ENCODE results near the gene EGFL8.
"Not testable (repeated sequence)": the region's sequence is repeated elsewhere in the genome, so short reads cannot be mapped to it uniquely, and the experiment has no call there.

Gene EGFL8

DNA sequence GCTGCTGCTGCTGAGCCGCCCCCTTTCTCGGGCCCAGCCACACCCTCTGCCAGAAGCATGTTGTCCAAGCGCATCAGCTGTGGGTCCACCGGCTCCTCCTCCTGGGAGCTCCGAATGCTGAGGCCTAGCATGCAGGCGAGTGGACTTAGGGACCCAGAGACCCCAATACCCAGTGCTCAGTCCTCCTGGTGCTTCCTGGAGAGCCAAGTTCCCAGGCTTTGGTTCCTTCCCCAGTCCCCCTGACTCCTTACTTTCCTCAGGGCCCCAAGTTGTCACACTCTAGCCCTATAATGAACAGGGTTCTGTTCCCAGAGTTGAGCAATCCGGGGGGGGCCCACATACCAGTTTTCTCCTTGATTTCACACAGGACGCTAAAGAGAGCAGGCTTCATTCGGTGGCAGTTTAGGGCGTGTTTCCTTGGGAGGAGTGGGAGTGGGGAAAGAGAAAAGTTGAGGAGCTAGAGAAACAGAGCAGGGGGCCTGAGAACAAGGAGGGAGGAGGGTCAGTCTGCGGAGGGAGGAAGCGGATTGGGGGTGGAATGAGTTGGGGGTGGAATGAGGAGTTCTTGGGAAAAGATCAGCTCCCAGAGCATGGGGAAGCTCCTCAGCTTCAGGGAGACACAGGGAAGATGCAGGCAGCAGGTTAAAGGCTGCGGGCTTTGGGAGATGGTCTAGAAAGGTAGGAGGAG is 24.1 kb downstream of the EGFL8 start:
- peaks cover 23% of the 10 kb centered on the region for H3K36me3 ChIP-seq (ENCODE audit: insufficient read depth, low read length)
- peaks cover 37% of the 10 kb centered on the region for H3K4me1 ChIP-seq (ENCODE audit: insufficient read depth, low read length)
- no peaks in the 10 kb centered on the region for H3K9me3 ChIP-seq (ENCODE audit: low read length)
- H3K27ac ChIP-seq (ENCODE audit: low read depth, low read length), result peak overlapping the region; percentile 99
- H3K27me3 ChIP-seq (ENCODE audit: control insufficient read depth in 1 of 2, insufficient read depth in 2 of 2, low read length in 2 of 2), result no peaks in the 10 kb centered on the region
- H3K4me3 ChIP-seq (ENCODE audit: low read depth in 1 of 2, low read length in 2 of 2), result peak overlapping the region; percentile 35 to 73
- H3K9ac ChIP-seq (ENCODE audit: low read length), result peak overlapping the region; percentile 98

DNA sequence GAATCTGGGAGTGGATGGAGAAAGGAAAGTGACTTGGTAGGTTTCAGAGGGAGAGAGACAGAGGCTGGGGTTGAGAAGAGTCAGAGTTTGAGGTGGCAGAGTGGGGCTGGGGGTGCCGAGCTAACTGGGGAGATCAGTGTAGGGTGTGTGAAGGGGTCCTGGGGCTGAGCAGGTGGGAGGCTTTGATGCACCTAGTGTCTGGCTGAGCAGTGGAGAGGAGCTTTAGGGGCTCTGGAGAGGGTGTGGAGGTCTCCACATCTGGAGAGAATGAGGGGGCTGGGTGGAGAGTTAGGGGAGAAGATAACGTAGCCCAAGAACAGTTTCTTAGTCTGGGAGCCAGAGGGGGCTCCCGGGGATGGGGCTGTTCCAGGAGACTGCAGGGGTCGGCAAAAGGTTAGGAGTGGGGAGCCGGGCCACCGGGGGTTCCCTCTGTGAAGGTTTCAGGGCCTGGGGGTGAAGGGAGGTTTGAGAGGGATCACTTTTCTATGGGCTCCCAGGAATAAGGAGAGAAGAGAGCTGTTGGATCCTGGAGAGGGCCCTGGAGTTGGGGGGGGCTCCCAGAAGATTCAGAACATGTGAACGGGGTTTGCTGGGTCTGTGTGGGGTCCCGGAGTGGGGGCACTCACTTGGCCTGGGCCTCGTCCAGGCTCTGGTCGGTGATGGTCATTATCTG is 24.8 kb downstream of the EGFL8 start:
- Histone ChIP-seq H3K9ac (ENCODE audit: low read length) (peak overlapping the region; percentile 98), H3K4me3 (ENCODE audit: low read depth in 1 of 2, low read length in 2 of 2) (peak overlapping the region; percentile 35 to 73), H3K36me3 (ENCODE audit: insufficient read depth, low read length) (peaks cover 20% of the 10 kb centered on the region), H3K9me3 (ENCODE audit: low read length) (no peaks in the 10 kb centered on the region), H3K27me3 (ENCODE audit: control insufficient read depth in 1 of 2, insufficient read depth in 2 of 2, low read length in 2 of 2) (no peaks in the 10 kb centered on the region), H3K4me1 (ENCODE audit: insufficient read depth, low read length) (peaks cover 40% of the 10 kb centered on the region), H3K27ac (ENCODE audit: low read depth, low read length) (peak overlapping the region; percentile 99)

DNA sequence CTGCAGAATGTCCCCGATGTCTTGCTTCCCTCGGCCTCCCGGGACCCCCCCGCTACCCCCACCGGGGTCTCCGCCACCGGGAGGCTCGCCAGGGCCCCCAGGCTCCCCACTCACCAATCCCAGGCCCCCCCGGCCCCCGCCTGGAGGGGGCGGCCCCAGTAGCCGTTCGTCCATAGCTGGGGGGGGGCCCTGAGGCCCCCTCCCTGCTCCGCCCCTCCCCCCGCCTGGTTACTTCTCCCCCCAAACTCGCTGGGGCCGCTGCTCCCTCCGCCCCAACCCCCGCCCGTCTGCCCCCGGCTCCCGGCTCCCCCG is 25.3 kb downstream of the EGFL8 start:
- H3K27me3 ChIP-seq (ENCODE audit: control insufficient read depth in 1 of 2, insufficient read depth in 2 of 2, low read length in 2 of 2), result no peaks in the 10 kb centered on the region
- peak overlapping the region; percentile 35 to 73 for H3K4me3 ChIP-seq (ENCODE audit: low read depth in 1 of 2, low read length in 2 of 2)
- H3K27ac ChIP-seq (ENCODE audit: low read depth, low read length), result peak overlapping the region; percentile 99
- H3K9me3 ChIP-seq (ENCODE audit: low read length), result no peaks in the 10 kb centered on the region
- peak overlapping the region; percentile 98 for H3K9ac ChIP-seq (ENCODE audit: low read length)
- peaks cover 44% of the 10 kb centered on the region for H3K4me1 ChIP-seq (ENCODE audit: insufficient read depth, low read length)
- peaks cover 20% of the 10 kb centered on the region for H3K36me3 ChIP-seq (ENCODE audit: insufficient read depth, low read length)

DNA sequence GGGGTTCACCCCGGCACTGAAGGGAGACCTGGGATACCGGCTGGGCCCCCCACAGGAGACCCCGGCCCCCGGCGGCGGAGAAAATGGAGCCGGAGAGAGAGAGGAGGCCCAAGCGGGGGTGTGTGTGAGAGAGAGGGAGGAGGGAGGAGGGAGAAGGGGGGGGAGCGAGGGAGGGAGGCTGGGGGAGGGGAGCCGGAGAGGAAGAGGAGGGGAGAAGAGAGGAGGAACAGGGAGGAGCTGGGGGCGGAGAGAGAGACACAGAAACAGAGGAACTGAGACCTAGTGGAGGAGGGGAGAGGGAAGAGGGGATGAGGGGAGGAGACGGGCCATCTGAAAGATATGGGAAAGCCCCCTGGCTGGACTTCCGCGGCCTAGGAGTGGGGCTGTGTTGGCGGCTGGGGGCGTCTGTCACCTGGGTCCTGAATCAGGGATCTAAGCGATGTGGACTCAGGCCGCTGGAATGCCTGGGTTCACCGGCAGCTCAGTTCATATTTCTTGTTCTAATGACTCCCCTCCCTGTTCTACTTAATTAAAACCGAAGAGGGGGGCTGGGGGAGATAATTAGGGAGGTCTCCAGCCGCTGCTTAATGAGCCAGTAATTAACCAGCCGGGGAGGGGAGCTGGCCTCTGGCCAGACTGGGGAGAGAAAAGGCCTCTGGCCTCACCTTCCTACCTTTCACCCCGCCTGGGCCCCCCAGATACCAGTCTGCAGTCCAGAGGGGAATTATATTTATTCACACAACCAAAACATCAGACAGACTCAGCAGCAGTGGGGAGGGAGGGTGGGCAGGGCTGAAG is 25.9 kb downstream of the EGFL8 start, which contains the start of gene PBX2:
PBX2 (minus strand) TSS at position 149 of the 798 bp plus-strand sequence. CDS start 287 bp downstream, outside the sequence.
- H3K4me1 ChIP-seq (ENCODE audit: insufficient read depth, low read length), result peaks cover 50% of the 10 kb centered on the region
- peak within 1 kb of the TSS; percentile 35 to 73 for H3K4me3 ChIP-seq (ENCODE audit: low read depth in 1 of 2, low read length in 2 of 2)
- H3K27ac ChIP-seq (ENCODE audit: low read depth, low read length), result peak within 1 kb of the TSS; percentile 99
- H3K27me3 ChIP-seq (ENCODE audit: control insufficient read depth in 1 of 2, insufficient read depth in 2 of 2, low read length in 2 of 2), result no peaks in the 10 kb centered on the region
- peaks cover 20% of the 10 kb centered on the region for H3K36me3 ChIP-seq (ENCODE audit: insufficient read depth, low read length)
- H3K9me3 ChIP-seq (ENCODE audit: low read length), result no peaks in the 10 kb centered on the region
- H3K9ac ChIP-seq (ENCODE audit: low read length), result peak within 1 kb of the TSS; percentile 98

DNA sequence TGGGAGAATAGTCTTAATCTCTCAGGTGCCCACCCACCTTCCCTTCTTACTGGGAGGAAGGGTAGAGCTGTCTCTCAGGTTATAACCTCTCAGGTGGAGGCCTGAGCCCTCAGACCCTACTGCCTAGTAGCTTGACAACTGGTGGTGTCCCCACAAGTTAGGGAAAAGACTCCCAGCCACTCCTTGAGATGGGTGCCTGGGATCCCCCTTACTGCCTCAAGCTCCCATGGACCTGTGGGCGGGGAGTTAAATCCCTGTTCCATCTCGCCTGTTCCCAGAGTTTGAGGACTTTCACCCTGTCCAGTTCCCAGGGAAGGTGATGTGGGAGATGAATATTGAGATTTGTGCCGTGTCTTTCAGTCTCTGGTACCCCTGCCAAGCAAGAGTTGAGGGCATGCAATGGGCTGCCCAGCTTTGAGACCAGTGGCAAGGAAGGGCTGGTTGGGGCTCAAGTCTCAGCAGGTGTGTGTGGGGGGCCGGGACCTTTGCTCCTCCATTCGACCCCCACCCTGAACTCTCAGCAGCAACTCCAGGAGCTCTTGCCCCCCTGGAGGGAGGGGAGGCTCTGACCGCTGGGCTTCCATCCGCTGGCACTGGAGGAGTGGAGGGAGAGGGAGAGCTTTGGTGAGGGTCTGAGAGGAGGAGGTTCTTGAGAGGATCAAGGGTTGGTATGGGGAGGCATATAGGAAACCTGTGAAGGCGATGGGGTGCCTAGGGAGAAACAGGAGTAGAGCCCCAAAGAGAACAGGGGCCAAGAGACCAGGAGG is 26.7 kb downstream of the EGFL8 start:
- Histone ChIP-seq H3K27me3 (ENCODE audit: control insufficient read depth in 1 of 2, insufficient read depth in 2 of 2, low read length in 2 of 2) (no peaks in the 10 kb centered on the region), H3K27ac (ENCODE audit: low read depth, low read length) (peak overlapping the region; percentile 99), H3K4me1 (ENCODE audit: insufficient read depth, low read length) (peaks cover 47% of the 10 kb centered on the region), H3K9me3 (ENCODE audit: low read length) (no peaks in the 10 kb centered on the region), H3K9ac (ENCODE audit: low read length) (peak overlapping the region; percentile 4), H3K4me3 (ENCODE audit: low read depth in 1 of 2, low read length in 2 of 2) (peak overlapping the region; percentile 16 to 47), H3K36me3 (ENCODE audit: insufficient read depth, low read length) (peaks cover 20% of the 10 kb centered on the region)

DNA sequence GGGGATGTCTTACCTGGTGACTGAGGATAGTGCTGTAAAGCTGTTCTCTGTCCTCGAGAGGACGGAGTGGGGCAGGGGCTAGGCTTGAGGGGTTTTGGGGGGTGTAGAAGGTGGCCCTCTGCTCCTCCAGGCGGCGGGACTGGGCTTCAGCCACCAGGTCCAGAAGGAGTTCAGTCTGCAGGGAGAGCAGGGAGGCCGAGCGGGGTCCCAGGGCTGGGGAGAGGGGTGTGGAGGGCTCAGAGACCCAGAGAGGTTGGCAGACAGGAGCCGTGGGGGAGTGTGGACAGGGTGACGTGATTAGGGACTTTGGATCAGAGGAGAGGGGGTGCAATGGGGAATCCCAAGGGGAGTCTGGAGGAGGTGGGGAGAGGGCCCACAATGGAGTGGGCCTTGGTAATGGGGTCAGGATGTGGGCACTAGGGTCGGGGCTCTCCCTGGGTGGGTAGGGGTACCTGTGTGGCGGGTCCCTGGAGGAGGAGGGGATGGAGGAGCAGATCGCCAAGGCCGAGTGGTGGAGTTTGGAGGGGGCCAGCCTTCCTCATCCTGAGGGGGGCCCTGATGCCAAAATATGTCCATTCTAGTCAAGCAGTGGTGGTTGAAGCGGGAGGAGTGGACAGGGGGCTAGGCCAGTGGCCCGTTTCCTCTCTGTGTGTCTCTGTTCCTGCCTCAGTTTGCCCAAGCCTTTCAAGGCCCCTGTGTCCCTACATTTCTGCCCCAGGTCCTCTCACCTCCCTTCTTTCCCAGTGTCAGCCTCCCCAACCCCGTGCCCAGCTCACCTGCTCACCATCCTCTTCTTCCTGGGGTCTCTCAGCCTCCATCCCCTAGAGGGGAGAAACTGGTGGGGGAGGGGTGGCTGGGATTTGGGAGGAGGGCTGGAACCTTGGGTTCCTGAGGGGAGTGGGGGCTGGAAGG is 27.6 kb downstream of the EGFL8 start:
- Histone ChIP-seq H3K9ac (ENCODE audit: low read length) (peak overlapping the region; percentile 4), H3K9me3 (ENCODE audit: low read length) (no peaks in the 10 kb centered on the region), H3K4me1 (ENCODE audit: insufficient read depth, low read length) (peaks cover 44% of the 10 kb centered on the region), H3K4me3 (ENCODE audit: low read depth in 1 of 2, low read length in 2 of 2) (peak overlapping the region in 1 of 2 donors; percentile 47), H3K27me3 (ENCODE audit: control insufficient read depth in 1 of 2, insufficient read depth in 2 of 2, low read length in 2 of 2) (no peaks in the 10 kb centered on the region), H3K27ac (ENCODE audit: low read depth, low read length) (peak overlapping the region; percentile 27), H3K36me3 (ENCODE audit: insufficient read depth, low read length) (peaks cover 11% of the 10 kb centered on the region)

DNA sequence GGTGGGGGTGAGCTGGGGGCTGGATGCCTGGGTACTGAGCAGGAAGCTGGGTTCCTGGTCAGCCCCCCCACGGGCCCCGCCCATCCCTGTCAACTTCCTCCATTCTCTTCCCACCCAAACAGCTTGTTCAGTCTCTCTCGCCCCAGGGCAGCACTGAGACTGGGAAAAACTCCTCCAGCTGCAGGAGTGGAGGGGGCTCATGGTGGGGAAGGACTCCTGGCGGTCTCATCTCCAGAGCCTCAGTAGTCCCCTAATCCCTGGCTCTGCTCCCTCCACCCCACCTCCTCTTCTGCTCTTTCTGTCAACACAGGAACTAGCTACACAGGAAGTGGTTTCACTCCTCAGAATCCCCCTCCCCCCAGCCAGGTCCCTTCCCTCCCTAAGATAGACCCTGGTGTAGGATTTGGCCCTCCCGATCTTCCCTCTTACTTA is 28.2 kb downstream of the EGFL8 start, which contains the start of gene GPSM3:
GPSM3 (minus strand) TSS at position 36 of the 432 bp plus-strand sequence. CDS start 130 bp downstream, outside the sequence.
- Histone ChIP-seq H3K9me3 (ENCODE audit: low read length) (no peaks in the 10 kb centered on the region), H3K4me3 (ENCODE audit: low read depth in 1 of 2, low read length in 2 of 2) (peak within 1 kb of the TSS in 1 of 2 donors; percentile 47), H3K36me3 (ENCODE audit: insufficient read depth, low read length) (peaks cover 4% of the 10 kb centered on the region), H3K9ac (ENCODE audit: low read length) (peak within 1 kb of the TSS; percentile 4), H3K27ac (ENCODE audit: low read depth, low read length) (peak within 1 kb of the TSS; percentile 27), H3K27me3 (ENCODE audit: control insufficient read depth in 1 of 2, insufficient read depth in 2 of 2, low read length in 2 of 2) (no peaks in the 10 kb centered on the region), H3K4me1 (ENCODE audit: insufficient read depth, low read length) (peaks cover 41% of the 10 kb centered on the region)

DNA sequence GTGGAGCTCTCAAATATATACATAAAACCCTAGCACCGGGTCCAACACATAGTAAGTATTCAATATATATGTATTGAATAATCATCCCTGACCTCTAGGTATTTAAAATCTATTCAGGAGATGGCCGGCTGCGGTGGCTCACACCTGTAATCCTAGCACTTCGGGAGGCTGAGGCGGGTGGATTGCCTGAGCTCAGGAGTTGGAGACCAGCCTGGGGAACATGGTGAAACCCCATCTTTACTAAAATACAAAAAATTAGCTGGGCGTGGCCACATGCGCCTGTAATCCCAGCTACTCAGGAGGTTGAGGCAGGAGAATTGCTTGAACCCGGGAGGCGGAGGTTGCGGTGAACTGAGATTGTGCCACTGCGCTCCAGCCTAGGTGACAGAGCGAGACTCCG is 28.7 kb downstream of the EGFL8 start:
- H3K4me1 ChIP-seq (ENCODE audit: insufficient read depth, low read length), result peaks cover 37% of the 10 kb centered on the region
- H3K36me3 ChIP-seq (ENCODE audit: insufficient read depth, low read length); H3K27me3 ChIP-seq (ENCODE audit: control insufficient read depth in 1 of 2, insufficient read depth in 2 of 2, low read length in 2 of 2); H3K9ac ChIP-seq (ENCODE audit: low read length); H3K9me3 ChIP-seq (ENCODE audit: low read length): not testable (repeated sequence)
- H3K4me3 ChIP-seq (ENCODE audit: low read depth in 1 of 2, low read length in 2 of 2), result peak overlapping the region in 1 of 2 donors; percentile 47
- H3K27ac ChIP-seq (ENCODE audit: low read depth, low read length), result peak overlapping the region; percentile 27

DNA sequence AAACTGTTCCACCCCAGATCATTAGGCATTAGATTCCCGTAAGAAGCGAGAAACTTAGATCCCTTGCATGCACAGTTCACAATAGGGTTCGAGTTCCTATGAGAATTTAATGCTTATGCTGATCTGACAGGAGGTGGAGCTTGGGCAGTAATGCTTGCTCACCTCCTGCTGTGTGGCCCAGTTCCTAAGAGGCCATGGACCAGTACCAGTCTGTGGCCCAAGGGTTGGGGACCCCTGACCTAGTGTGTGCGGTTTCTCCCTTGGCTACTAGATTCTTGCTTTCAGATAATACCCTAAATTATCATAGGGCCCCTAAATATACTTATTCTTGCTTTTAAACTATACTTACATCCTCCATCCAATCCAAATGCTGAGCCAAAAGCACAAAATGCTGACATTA is 30.0 kb downstream of the EGFL8 start:
- Histone ChIP-seq H3K27ac (ENCODE audit: low read depth, low read length) (peak overlapping the region; percentile 99), H3K36me3 (ENCODE audit: insufficient read depth, low read length) (no peaks in the 10 kb centered on the region), H3K4me3 (ENCODE audit: low read depth in 1 of 2, low read length in 2 of 2) (peak overlapping the region; percentile 43 to 62), H3K4me1 (ENCODE audit: insufficient read depth, low read length) (peaks cover 31% of the 10 kb centered on the region), H3K27me3 (ENCODE audit: control insufficient read depth in 1 of 2, insufficient read depth in 2 of 2, low read length in 2 of 2) (no peaks in the 10 kb centered on the region), H3K9me3 (ENCODE audit: low read length) (no peaks in the 10 kb centered on the region), H3K9ac (ENCODE audit: low read length) (peak overlapping the region; percentile 68)

Data from muscle layer of colon (tissue), 2 donors.